B cell (primary cell): ENCODE data around the gene SLC24A1. TPM values are rescaled to one million over a fixed set of nuclear protein-coding genes. Genes with fewer than 3 reads are reported as not detected.

ENCODE experiments used
- ATAC-seq: fragments of 200-7000 bp; cut with Tn5 transposase; one replicate; pipeline ENCODE4 v1.10.0; 2021; ENCODE audit warnings: low read depth, mild to moderate bottlenecking, moderate number of reproducible peaks, moderate library complexity
- CTCF ChIA-PET: fragments of 350-600 bp; sonication (Branson Sonifier 250); formaldehyde crosslinking; loops from one replicate; lab custom pipeline; 2021; ENCODE audit warnings: antibody characterized with exemption, inconsistent platforms; lab: Charles Lee
- POLR2A ChIA-PET: fragments of 350-600 bp; sonication (Branson Sonifier 250); formaldehyde crosslinking; loops from one replicate; lab custom pipeline; 2021; ENCODE audit warnings: antibody characterized with exemption; lab: Charles Lee
- DNase-seq: peaks from one replicate; pipeline ENCODE4 v3.0.0; 2013
- H2AFZ ChIP-seq: 2 replicates; pipeline ENCODE4 v1.6.1; 2012; ENCODE audit warnings: mild to moderate bottlenecking, low read depth, low read length; ENCODE audit not compliant: insufficient read depth, poor library complexity, severe bottlenecking
- H3K27ac ChIP-seq, 2 donors: 1 replicate in 1 of 2; 2 replicates in 1 of 2; pipeline ENCODE4 v1.5.1; 2012 to 2013; ENCODE audit warnings: low read length in 2 of 2, mild to moderate bottlenecking in 2 of 2, moderate library complexity in 1 of 2
- H3K27me3 ChIP-seq, 4 experiments: fragments of 200-600 bp in 1 of 4; sonication (generic) in 1 of 4; replicated peaks in 1 of 4; 1 replicate in 2 of 4; 2 replicates in 2 of 4; pipeline versions ENCODE4 v1.6.1 to v1.7.0; 2013 to 2016; ENCODE audit warnings: low read length in 3 of 4, mild to moderate bottlenecking in 2 of 4, mixed read lengths in 1 of 4, moderate library complexity in 1 of 4; ENCODE audit not compliant: insufficient read depth in 4 of 4, control insufficient read depth in 3 of 4; ENCODE audit errors: control extremely low read depth in 1 of 4
- H3K36me3 ChIP-seq, 2 experiments: replicated peaks in 1 of 2; 1 replicate in 1 of 2; 2 replicates in 1 of 2; pipeline versions ENCODE4 v1.6.1 to v1.7.1; 2013; ENCODE audit warnings: low read length in 1 of 2; ENCODE audit not compliant: insufficient read depth in 2 of 2, control insufficient read depth in 1 of 2; ENCODE audit errors: control extremely low read depth in 1 of 2, extremely low read depth in 1 of 2
- H3K4me1 ChIP-seq, 2 donors: fragments of 200-600 bp in 1 of 2; sonication (generic) in 1 of 2; 1 replicate in 1 of 2; 2 replicates in 1 of 2; pipeline versions ENCODE4 v1.5.1 to v1.6.1; 2013 to 2017; ENCODE audit warnings: low read length in 2 of 2; ENCODE audit not compliant: control insufficient read depth in 2 of 2, insufficient read depth in 2 of 2
- H3K4me2 ChIP-seq: replicated peaks from 2 replicates; pipeline ENCODE3; 2012; ENCODE audit warnings: mild to moderate bottlenecking, low read depth, low read length; ENCODE audit not compliant: poor library complexity, severe bottlenecking
- H3K4me3 ChIP-seq, 5 experiments: fragments of 200-600 bp in 1 of 5; sonication (generic) in 1 of 5; 1 replicate in 3 of 5; 2 replicates in 2 of 5; pipeline versions ENCODE4 v1.5.1 to v1.7.0; 2011 to 2016; ENCODE audit warnings: low read length in 4 of 5, mild to moderate bottlenecking in 4 of 5, low read depth in 2 of 5, control low read depth in 1 of 5, moderate library complexity in 1 of 5; ENCODE audit not compliant: insufficient read depth in 1 of 5; ENCODE audit errors: control extremely low read depth in 1 of 5, extremely low read depth in 1 of 5
- H3K79me2 ChIP-seq: fragments of 200-600 bp; sonication (generic); one replicate; pipeline ENCODE4 v1.6.0; 2016; ENCODE audit warnings: low read length; ENCODE audit not compliant: control insufficient read depth, insufficient read depth
- H3K9ac ChIP-seq: fragments of 200-600 bp; sonication (generic); 2 replicates; pipeline ENCODE4 v1.6.1; 2017; ENCODE audit warnings: mild to moderate bottlenecking, low read length, moderate library complexity
- H3K9me3 ChIP-seq, 3 donors: one replicate each; pipeline versions ENCODE4 v1.6.1 to v1.7.1; 2013; ENCODE audit warnings: low read length in 2 of 3; ENCODE audit not compliant: control insufficient read depth in 2 of 3, insufficient read depth in 1 of 3; ENCODE audit errors: control extremely low read depth in 1 of 3
- H4K20me1 ChIP-seq: 2 replicates; pipeline ENCODE4 v1.6.0; 2012; ENCODE audit warnings: mild to moderate bottlenecking, low read length; ENCODE audit not compliant: insufficient read depth, control insufficient read depth, poor library complexity, severe bottlenecking
- H3K27ac Mint-ChIP-seq: one replicate; pipeline ENCODE4 v1.8.0; 2021; ENCODE audit warnings: mixed read lengths
- H3K27me3 Mint-ChIP-seq: one replicate; pipeline ENCODE4 v1.8.0; 2021; ENCODE audit warnings: mixed read lengths
- H3K4me1 Mint-ChIP-seq: one replicate; pipeline ENCODE4 v1.8.0; 2021; ENCODE audit warnings: mixed read lengths
- H3K4me3 Mint-ChIP-seq: one replicate; pipeline ENCODE4 v1.8.0; 2021; ENCODE audit warnings: mixed read lengths
- H3K9me3 Mint-ChIP-seq: one replicate; pipeline ENCODE4 v1.8.0; 2022; ENCODE audit warnings: mixed read lengths; ENCODE audit not compliant: insufficient read depth
- CTCF ChIP-seq: fragments of 200-600 bp; IDR thresholded peaks from one replicate; pipeline ENCODE4 v1.8.0; 2022; ENCODE audit warnings: antibody characterized with exemption, mild to moderate bottlenecking
- EZH2 ChIP-seq: IDR thresholded peaks from 2 replicates; pipeline ENCODE4 v1.6.1; 2012; ENCODE audit warnings: borderline replicate concordance, low read depth, mild to moderate bottlenecking, moderate library complexity, low read length; ENCODE audit not compliant: insufficient read depth, poor library complexity, severe bottlenecking
- WGBS: methylation state at CpG from one replicate; pipeline ENCODE4 v1.1.5; 2013; ENCODE audit warnings: missing lambda C conversion rate; ENCODE audit not compliant: insufficient coverage; 5-methylcytosine and 5-hydroxymethylcytosine counted together
- intact Hi-C: fragments of 100-400 bp; cut with micrococcal nuclease; formaldehyde crosslinking; loops from one replicate; pipeline ENCODE4 v1.10.0; 2022
- polyA plus RNA-seq: library from polyadenylated mRNA; depleted of rRNA; stranded (reverse); fragments of >200 nt; gene quantifications from 2 replicates; pipeline ENCODE4 v1.2.3, GENCODE V29; 2012
- total RNA-seq, 2 donors: library from RNA; stranded (reverse); fragments of 120-200 nt in 1 of 2; gene quantifications; 1 replicate in 1 of 2; 2 replicates in 1 of 2; pipeline versions ENCODE4 v1.2.3 to v1.2.4, GENCODE V29; 2013 to 2022

SLC24A1 gene
- total and polyA plus RNA-seq, 2 donors (not counting 1 experiment from before 2014, with no cell fraction given), result 1.7 to 6.7 TPM

DNA sequence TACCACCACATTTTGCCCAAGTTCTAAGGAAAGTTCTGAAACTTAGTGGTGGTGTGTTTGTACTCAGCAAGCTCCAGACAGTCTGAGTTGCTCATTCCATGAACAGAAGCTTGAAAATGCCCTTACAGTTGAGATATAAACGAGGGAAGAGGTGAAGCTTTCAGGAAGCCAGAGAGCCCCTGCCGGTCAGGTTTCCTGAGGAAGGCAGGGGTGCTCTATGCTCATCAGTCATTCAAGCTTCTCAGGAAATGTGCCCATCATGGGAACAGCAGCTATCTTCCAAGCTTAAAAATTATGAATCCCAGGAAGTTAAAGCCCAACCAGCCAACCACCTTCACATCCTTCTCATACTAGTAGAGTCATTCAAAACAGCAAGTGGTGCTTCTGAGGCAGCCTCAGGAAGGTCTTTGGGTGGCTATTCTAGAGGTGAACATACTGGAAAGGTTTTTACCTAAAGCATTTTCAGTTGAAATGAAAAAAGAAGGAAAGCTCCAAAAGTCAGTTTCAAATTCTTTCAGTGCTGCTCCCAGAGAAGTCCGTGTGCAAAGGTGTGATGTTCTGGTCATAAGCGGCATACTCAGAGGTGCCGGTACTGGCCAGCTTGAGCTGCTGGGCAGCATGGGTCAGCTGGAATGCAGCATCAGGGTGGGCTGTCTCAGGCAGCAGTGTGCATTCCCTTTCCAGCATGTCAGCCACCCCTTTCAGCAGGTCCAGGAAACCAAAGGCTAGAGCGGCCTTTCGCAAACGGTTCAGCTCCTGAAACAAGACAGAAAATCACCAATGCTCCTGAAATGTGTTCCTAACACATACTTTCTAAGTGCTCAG is 42.6 kb upstream of the SLC24A1 start:
- Histone ChIP-seq H3K4me1 (peaks cover 11 to 12% of the 10 kb centered on the region in 2 donors), H3K36me3 (peaks cover 22 to 49% of the 10 kb centered on the region in 2 experiments), H3K9ac (no peak overlapping the region), H3K27me3 (no peaks in the 10 kb centered on the region), H3K4me3 (no peak overlapping the region), H3K27ac (peak overlapping the region in 1 of 2 donors; percentile 35), H3K79me2 (no peaks in the 10 kb centered on the region), H4K20me1 (no peaks in the 10 kb centered on the region), H3K9me3 (no peaks in the 10 kb centered on the region), H3K4me2 (no peak overlapping the region), H2AFZ (no peak overlapping the region)
- WGBS, result 76% methylated on average over 7 of the region's 8 CpGs
- DNase-seq, result no peak
- intact Hi-C loops, result no loop called here
- ChIA-PET POLR2A (interaction anchor here (1.3 kb wide), 1 partner anchor 290 kb away, joined by 3 read pairs; the partner anchor contains the start of gene RAB11A), CTCF (no interaction called here)
- no peaks in the 10 kb centered on the region for H3K27me3 Mint-ChIP-seq
- TF ChIP-seq CTCF, result no peak
- TF ChIP-seq EZH2, result no peak
- no peak overlapping the region for H3K27ac Mint-ChIP-seq
- H3K9me3 Mint-ChIP-seq, result no peaks in the 10 kb centered on the region
- H3K4me1 Mint-ChIP-seq, result peaks cover 21% of the 10 kb centered on the region
- ATAC-seq, result no peak
- no peak overlapping the region for H3K4me3 Mint-ChIP-seq

DNA sequence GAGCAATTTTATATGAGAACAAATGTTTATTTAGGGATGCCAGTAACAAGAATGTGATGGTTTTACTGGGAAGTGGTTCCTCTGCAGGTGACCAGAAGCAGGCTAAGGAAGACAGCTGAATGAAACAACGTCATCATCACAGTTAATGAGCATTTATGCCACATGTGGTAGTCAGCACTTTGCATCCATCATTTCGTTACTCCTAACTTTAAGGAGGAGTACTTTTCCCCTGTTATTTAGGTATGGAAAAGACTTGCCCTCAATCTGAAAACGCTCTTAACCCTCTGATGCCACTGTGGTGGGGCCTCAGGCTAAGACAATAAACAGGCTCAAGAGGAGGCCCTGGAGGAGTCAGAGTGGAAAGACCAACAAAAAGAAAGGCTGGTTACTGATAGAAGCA is 42.0 kb upstream of the SLC24A1 start:
- Histone ChIP-seq H3K27ac (no peak overlapping the region), H3K79me2 (no peaks in the 10 kb centered on the region), H3K4me3 (no peak overlapping the region), H3K9me3 (no peaks in the 10 kb centered on the region), H4K20me1 (no peaks in the 10 kb centered on the region), H3K4me2 (no peak overlapping the region), H3K27me3 (no peaks in the 10 kb centered on the region), H3K9ac (no peak overlapping the region), H2AFZ (no peak overlapping the region), H3K4me1 (peaks cover 11 to 18% of the 10 kb centered on the region in 2 donors), H3K36me3 (peaks cover 26 to 54% of the 10 kb centered on the region in 2 experiments)
- TF ChIP-seq CTCF, result no peak
- no peak for TF ChIP-seq EZH2
- H3K27ac Mint-ChIP-seq, result no peak overlapping the region
- intact Hi-C loops, result no loop called here
- ChIA-PET CTCF (no interaction called here), POLR2A (interaction anchor here (0.5 to 1.3 kb wide), 2 partner anchors 60 to 290 kb away, joined by 3 read pairs; partner anchors contain the start of gene RAB11A)
- H3K4me1 Mint-ChIP-seq, result peaks cover 26% of the 10 kb centered on the region
- no peaks in the 10 kb centered on the region for H3K27me3 Mint-ChIP-seq
- H3K4me3 Mint-ChIP-seq, result no peak overlapping the region
- DNase-seq, result no peak
- WGBS, result no CpG with 5 or more reads among the region's 3 CpGs
- ATAC-seq, result no peak
- H3K9me3 Mint-ChIP-seq, result no peaks in the 10 kb centered on the region
